GM19397 (cell line): Measurements from ENCODE around the gene CITED2.
A peak's percentile ranks its signal among the peaks of the same experiment; 100 is the strongest.

ENCODE experiments used
- ATAC-seq: cut with Tn5 transposase; IDR thresholded peaks from one replicate; pipeline ENCODE4 v1.9.1; 2021; ENCODE audit warnings: mild to moderate bottlenecking, moderate library complexity; ENCODE audit not compliant: unreplicated experiment

Gene CITED2

GRCh38 chr6:139334806-139335446 lies 39.5 kb downstream of the CITED2 start:
- ATAC-seq = no peak

GRCh38 chr6:139330826-139331500 lies 43.5 kb downstream of the CITED2 start:
- ATAC-seq = no peak

GRCh38 chr6:139330306-139330705 lies 44.1 kb downstream of the CITED2 start:
- ATAC-seq = no peak

- ATAC-seq = no peak
Observed at GRCh38 chr6:139329224-139329623, 45.2 kb downstream of the CITED2 start.

- peak; percentile 50 for ATAC-seq
Observed at GRCh38 chr6:139327038-139327437, 47.4 kb downstream of the CITED2 start.

- no peak for ATAC-seq
Observed at GRCh38 chr6:139325686-139326085, 48.8 kb downstream of the CITED2 start.

GRCh38 chr6:139325125-139325524 lies 49.3 kb downstream of the CITED2 start:
- ATAC-seq = no peak

- ATAC-seq = no peak
Observed at GRCh38 chr6:139324301-139324555, 50.2 kb downstream of the CITED2 start.

GRCh38 chr6:139323511-139324300 lies 50.7 kb downstream of the CITED2 start:
- ATAC-seq = peak; percentile 48
